Thymus (tissue), 11 donors: Measurements from ENCODE around the gene DDC. TPM values are rescaled to one million over a fixed set of nuclear protein-coding genes. Genes with fewer than 3 reads are reported as not detected.
"Not testable (repeated sequence)": the region's sequence is repeated elsewhere in the genome, so short reads cannot be mapped to it uniquely, and the experiment has no call there.

Source experiments
- DNase-seq, 9 donors: peaks; one replicate each; pipeline ENCODE4 v3.0.0-alpha.2; 2013; ENCODE audit warnings: low spot score in 9 of 9, low read depth in 6 of 9, missing footprints in 1 of 9
- H3K27ac ChIP-seq, 2 donors: one replicate each; pipeline ENCODE4 v1.5.1; 2013; ENCODE audit warnings: control low read depth in 1 of 2, low read depth in 1 of 2, low read length in 1 of 2, mild to moderate bottlenecking in 1 of 2, moderate library complexity in 1 of 2
- H3K27me3 ChIP-seq, 2 donors: one replicate each; pipeline ENCODE4 v1.5.1; 2013; ENCODE audit warnings: low read length in 1 of 2; ENCODE audit not compliant: control insufficient read depth in 2 of 2, insufficient read depth in 1 of 2
- H3K36me3 ChIP-seq, 2 donors: one replicate each; pipeline ENCODE4 v1.5.1; 2013; ENCODE audit warnings: low read length in 1 of 2, mild to moderate bottlenecking in 1 of 2, moderate library complexity in 1 of 2; ENCODE audit not compliant: control insufficient read depth in 2 of 2, insufficient read depth in 2 of 2
- H3K4me1 ChIP-seq, 2 donors: one replicate each; pipeline ENCODE4 v1.5.1; 2013; ENCODE audit warnings: low read length in 2 of 2; ENCODE audit not compliant: control insufficient read depth in 2 of 2, insufficient read depth in 2 of 2
- H3K4me3 ChIP-seq, 2 donors: one replicate each; pipeline ENCODE4 v1.5.1; 2013; ENCODE audit warnings: low read length in 2 of 2, control low read depth in 1 of 2, mild to moderate bottlenecking in 1 of 2
- H3K9me3 ChIP-seq, 2 donors: one replicate each; pipeline ENCODE4 v1.5.1; 2013; ENCODE audit warnings: low read length in 1 of 2, mild to moderate bottlenecking in 1 of 2; ENCODE audit not compliant: control insufficient read depth in 2 of 2, insufficient read depth in 1 of 2
- WGBS: extraction: QIAGEN DNeasy Blood & Tissue Kit; methylation state at CpG from one replicate; pipeline ENCODE4 v1.1.7; 2013; 5-methylcytosine and 5-hydroxymethylcytosine counted together
- polyA plus RNA-seq: library from polyadenylated mRNA; stranded (reverse); fragments of 200-250 nt; gene quantifications from one replicate; pipeline ENCODE4 v1.2.3, GENCODE V29; 2013
- total RNA-seq: library from RNA; stranded (reverse); fragments of 120-200 nt; gene quantifications from one replicate; pipeline ENCODE4 v1.2.4, GENCODE V29; 2013
- donor health status: healthy.

DDC gene
- total and polyA plus RNA-seq, 2 donors = 0.23 to 0.33 TPM

DNA sequence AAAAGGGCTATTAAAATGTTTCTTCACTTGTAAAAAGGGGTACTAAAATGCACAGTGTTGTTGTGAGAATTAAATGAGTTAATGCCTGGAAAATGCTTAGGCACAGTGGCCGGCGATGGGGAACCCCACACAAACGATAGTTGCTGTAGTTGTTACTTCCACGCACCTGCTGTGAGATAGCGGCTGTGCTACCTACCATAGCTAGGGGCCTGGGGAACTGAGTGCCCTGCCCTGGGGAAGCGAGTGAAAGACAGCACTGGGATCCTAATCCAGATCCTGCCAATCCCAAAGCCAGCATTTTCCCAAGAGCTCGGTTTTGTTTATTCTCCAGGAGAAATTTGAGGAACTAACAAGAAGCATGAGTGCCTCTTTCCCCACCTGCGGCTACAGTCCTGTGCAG is 27.8 kb downstream of the DDC start:
- Histone ChIP-seq H3K27me3 (no peaks in the 10 kb centered on the region), H3K4me3 (no peak overlapping the region), H3K27ac (no peak overlapping the region), H3K4me1 (no peaks in the 10 kb centered on the region), H3K36me3 (no peaks in the 10 kb centered on the region), H3K9me3 (no peaks in the 10 kb centered on the region)
- no peak for DNase-seq
- 92% methylated on average over 8 of the region's 8 CpGs for WGBS

DNA sequence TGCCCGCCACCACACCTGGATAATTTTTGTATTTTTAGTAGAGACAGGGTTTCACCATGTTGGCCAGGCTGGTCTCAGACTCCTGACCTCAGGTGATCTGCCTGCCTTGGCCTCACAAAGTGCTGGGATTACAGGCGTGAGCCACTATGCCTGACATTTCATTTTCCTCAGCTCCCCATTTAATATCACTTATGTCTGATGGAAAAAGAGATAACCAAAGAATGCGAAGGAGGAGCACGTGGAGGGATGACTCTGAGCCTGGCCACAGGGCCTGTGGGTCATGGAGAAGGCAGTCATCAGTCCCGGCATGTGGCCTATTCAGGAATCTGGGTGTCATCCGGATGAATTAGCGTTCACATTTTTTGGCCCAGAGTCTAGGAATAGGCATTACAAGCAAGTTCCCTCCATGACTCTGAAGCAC is 29.9 kb downstream of the DDC start:
- WGBS = 97% methylated on average over 7 of the region's 7 CpGs
- not testable (repeated sequence) for H3K4me3 ChIP-seq, H3K4me1 ChIP-seq, H3K36me3 ChIP-seq, DNase-seq, H3K9me3 ChIP-seq, H3K27me3 ChIP-seq, H3K27ac ChIP-seq

DNA sequence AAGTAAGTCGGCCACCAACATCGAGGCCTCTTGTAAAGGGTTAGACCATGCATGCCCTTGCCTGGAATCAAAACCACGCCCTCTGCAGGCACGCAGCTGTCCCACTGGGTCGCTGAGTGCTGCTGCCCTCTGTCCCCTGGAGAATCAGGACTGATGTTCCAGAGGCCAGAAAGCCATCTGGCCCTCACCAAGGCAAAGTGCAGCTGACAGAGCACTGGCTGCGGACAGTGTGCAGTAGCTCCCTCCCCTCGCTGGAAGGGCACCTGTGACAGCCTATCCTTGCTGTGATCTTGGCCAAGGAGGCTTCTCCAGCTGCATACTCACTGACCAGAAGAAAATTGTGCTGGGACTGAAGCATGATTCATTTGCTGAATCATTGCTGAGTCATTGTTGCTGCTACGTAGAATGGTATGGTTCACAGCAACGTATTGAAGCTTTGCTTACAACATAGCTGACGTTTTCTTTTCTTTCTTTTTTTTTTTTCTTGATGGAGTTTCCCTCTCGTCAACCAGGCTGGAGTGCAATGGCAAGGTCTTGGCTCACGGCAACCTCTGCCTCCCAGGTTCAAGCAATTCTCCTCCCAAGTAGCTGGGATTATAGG is 30.4 kb downstream of the DDC start:
- no peak overlapping the region for H3K4me3 ChIP-seq
- no peaks in the 10 kb centered on the region for H3K4me1 ChIP-seq
- WGBS = 60% methylated on average over 12 of the region's 12 CpGs
- H3K27me3 ChIP-seq = peaks cover 0 to 3% of the 10 kb centered on the region in 2 donors
- H3K36me3 ChIP-seq = no peaks in the 10 kb centered on the region
- no peaks in the 10 kb centered on the region for H3K9me3 ChIP-seq
- DNase-seq = no peak
- H3K27ac ChIP-seq = no peak overlapping the region

DNA sequence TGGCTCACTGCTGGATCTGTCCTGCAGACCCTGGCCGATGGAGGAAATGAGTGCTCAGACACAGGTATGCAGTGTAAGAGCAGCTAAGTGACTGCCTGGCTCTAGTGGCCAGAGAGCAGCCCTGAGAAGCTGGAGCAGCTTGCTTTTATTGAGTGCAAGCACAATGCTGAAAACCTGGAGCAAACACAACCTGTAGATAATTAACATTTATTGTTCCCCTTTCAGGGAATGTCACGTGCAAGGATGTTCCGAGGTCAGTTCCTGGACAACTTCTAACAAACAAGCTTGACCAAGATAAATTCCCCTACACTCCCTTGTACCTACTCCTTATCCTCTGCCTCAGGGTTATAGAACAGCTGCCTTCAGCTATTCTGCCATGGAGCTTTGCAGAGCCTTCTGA is 31.3 kb downstream of the DDC start:
- H3K4me3 ChIP-seq = no peak overlapping the region
- H3K9me3 ChIP-seq = no peaks in the 10 kb centered on the region
- WGBS = 96% methylated on average over 3 of the region's 3 CpGs
- DNase-seq = no peak
- H3K27me3 ChIP-seq = peaks cover 0 to 3% of the 10 kb centered on the region in 2 donors
- no peaks in the 10 kb centered on the region for H3K36me3 ChIP-seq
- no peaks in the 10 kb centered on the region for H3K4me1 ChIP-seq
- H3K27ac ChIP-seq = no peak overlapping the region

DNA sequence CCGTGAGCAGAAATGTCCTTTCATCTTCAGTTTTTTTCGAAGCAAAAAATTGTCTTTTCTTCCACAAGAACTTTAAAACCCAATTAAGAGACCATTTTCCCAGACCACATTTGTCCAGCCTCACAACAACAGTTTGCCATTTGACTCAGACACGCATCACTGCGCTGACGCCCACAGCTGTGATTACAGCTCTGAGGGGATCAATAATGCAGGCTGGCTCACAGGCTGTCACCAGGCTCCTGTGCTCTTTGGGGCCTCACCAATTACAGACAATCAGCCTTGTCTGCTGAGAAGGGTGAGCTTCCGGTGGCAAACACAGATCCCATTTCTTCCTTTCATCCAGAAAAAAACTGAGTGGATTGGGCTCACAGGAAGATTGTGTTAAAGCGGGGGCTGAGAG is 33.3 kb downstream of the DDC start:
- no peak overlapping the region for H3K27ac ChIP-seq
- peaks cover 0 to 4% of the 10 kb centered on the region in 2 donors for H3K27me3 ChIP-seq
- no peak overlapping the region for H3K4me3 ChIP-seq
- WGBS = 94% methylated on average over 7 of the region's 7 CpGs
- H3K9me3 ChIP-seq = no peaks in the 10 kb centered on the region
- no peaks in the 10 kb centered on the region for H3K4me1 ChIP-seq
- no peak for DNase-seq
- H3K36me3 ChIP-seq = no peaks in the 10 kb centered on the region

DNA sequence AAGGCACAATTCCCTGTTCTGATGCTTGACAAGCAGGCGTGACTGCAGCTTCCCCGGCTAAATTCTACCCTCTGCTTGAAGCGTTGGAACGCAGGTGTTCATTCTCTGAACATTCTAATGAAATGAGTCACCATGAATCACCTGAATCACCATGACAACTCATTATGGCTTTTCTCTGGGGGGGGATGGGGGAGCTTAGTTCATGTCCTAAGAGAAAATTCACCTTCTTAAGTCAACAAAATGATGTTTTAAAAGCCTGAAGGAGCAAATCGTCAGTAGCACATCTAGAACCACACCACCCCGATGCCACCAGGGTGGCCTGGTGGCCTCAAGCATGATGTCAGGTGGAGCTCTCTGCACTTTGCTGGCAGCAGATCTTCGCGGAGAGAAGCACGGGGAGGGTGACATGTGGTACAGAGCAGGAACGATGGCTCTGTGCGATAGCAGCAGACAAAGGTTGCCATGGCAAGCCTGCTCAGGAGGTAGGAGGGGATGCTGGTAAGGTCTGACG is 33.7 kb downstream of the DDC start:
- H3K9me3 ChIP-seq = no peaks in the 10 kb centered on the region
- H3K4me3 ChIP-seq = no peak overlapping the region
- H3K4me1 ChIP-seq = no peaks in the 10 kb centered on the region
- no peak for DNase-seq
- 90% methylated on average over 12 of the region's 12 CpGs for WGBS
- no peaks in the 10 kb centered on the region for H3K36me3 ChIP-seq
- H3K27me3 ChIP-seq = peaks cover 0 to 4% of the 10 kb centered on the region in 2 donors
- H3K27ac ChIP-seq = no peak overlapping the region

DNA sequence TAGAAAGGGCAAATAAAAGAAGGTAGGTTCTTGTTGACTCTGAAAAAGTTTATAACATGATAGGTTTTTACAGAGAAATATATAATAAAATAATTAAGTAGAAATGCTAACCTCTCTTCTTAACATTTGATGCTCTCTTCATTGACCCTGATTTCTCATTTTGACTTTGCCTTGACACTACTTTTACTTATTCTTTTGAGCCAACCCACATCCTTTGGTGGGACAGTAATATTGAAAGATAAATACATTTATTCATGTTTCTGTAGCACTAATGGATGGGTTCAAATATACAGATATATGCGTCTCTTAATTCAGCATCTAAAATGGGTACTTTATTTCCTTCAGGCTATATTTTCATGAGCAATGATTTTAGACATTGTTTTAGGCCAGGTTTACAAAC is 34.4 kb downstream of the DDC start:
- Histone ChIP-seq H3K27ac (no peak overlapping the region), H3K4me3 (no peak overlapping the region), H3K27me3 (peaks cover 0 to 4% of the 10 kb centered on the region in 2 donors), H3K4me1 (no peaks in the 10 kb centered on the region), H3K9me3 (no peaks in the 10 kb centered on the region), H3K36me3 (no peaks in the 10 kb centered on the region)
- DNase-seq = no peak
- WGBS = 99% methylated on average over 1 of the region's 1 CpG

DNA sequence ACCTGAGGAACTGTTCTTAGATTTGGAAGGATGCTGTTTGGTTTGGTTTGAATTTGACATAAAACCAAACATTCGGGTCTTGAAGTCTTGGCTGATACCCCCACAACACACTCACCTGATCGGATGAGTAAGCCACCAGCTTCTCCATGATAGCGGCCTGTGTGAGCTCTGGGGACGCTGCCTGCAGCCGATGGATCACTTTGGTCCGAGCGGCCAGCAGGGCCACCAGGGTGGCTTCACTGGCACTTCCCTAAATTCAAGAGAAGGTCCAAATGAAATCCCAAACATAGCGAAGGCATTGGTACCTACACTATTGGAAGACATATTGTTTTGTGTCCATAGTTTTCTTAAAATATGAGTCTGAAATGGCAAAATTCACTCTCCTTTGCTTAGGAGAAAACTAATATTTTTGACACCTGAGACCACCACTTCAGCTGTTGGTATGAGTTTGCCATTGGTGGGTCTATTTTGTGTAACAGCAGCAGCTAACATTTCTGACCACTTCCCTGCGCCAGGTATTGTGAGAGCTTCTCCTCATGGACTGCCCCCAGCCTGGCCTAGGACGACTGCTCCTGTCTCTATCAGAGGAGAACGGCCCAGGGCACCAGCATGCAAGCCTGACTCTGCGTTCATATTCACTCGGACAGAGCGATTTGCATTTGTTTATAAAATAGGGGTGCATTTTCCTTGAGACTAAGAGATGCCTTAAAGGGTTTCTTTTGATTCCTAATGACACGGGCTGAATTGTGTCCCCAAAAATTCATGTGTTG is 35.9 kb downstream of the DDC start:
- Histone ChIP-seq H3K9me3 (no peaks in the 10 kb centered on the region), H3K4me1 (no peaks in the 10 kb centered on the region), H3K27me3 (peaks cover 0 to 4% of the 10 kb centered on the region in 2 donors), H3K4me3 (no peak overlapping the region), H3K27ac (no peak overlapping the region), H3K36me3 (no peaks in the 10 kb centered on the region)
- 91% methylated on average over 15 of the region's 15 CpGs for WGBS
- DNase-seq = no peak

DNA sequence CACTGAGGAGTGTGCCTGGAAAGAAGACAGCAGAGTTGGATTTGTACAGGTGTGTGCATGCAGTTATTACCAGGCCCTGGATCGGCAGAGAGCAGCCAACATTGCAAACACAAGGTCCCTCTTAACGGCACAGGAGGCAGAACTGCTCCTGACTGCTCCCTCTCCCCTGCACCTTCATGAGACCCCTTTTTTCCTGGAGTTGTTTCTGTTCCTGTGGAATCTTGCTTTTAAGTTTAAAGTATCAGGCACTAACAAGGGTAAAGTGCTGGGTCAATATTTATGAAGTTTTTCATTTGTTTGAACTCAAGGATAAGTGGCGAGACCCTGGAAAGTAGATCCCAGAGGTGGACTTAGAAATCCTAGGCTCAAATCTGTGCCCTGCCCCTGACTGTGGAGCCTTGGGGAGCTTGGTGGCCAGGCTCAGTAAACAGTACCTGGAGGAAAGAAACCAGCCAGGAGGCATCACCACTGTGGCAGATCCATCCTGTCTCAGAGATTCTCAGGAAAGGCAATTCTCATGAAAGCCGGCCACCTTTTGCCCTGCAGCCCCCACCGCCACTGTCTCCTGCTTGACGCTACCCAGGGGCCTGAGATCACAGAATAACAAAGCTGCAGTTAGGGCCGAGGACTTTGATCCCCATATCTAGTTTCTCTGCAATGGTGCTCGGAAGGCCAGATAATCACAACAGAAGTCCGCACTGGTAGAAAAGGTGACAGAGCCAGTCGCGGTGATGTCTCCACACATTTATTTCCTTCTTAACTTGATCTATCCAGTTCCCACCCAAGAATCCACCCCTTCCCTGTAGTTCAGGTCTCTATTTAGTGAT is 36.7 kb downstream of the DDC start:
- H3K4me3 ChIP-seq = no peak overlapping the region
- WGBS = 84% methylated on average over 11 of the region's 11 CpGs
- DNase-seq = no peak

More for the DNA sequence above, 36.7 kb downstream of the DDC start:
- no peaks in the 10 kb centered on the region for H3K4me1 ChIP-seq
- no peaks in the 10 kb centered on the region for H3K36me3 ChIP-seq
- H3K27me3 ChIP-seq = peaks cover 0 to 4% of the 10 kb centered on the region in 2 donors
- H3K27ac ChIP-seq = no peak overlapping the region
- no peaks in the 10 kb centered on the region for H3K9me3 ChIP-seq
